Astrocyte (in vitro differentiated cells and primary cell): Measurements from ENCODE around the gene GALNT3. TPM values are rescaled to one million over a fixed set of nuclear protein-coding genes. Genes with fewer than 3 reads are reported as not detected.
A peak's percentile ranks its signal among the peaks of the same experiment; 100 is the strongest.

Source experiments
- DNase-seq: peaks from one replicate; pipeline ENCODE4 v3.0.0-alpha.2; 2010; ENCODE audit warnings: low read depth
- FAIRE-seq: peaks from 2 replicates; lab custom pipeline; 2011; peaks lifted over from hg19 to GRCh38; lab: Jason Lieb, UNC
- H2AFZ ChIP-seq: 2 replicates; pipeline ENCODE4 v1.6.0; 2012; ENCODE audit warnings: low read depth, low read length, inconsistent platforms
- H3K27ac ChIP-seq: 2 replicates; pipeline ENCODE4 v1.5.1; 2011; ENCODE audit warnings: low read depth, low read length, inconsistent platforms
- H3K27me3 ChIP-seq: 2 replicates; pipeline ENCODE4 v1.6.0; 2011; ENCODE audit warnings: low read length, inconsistent platforms; ENCODE audit not compliant: insufficient read depth
- H3K36me3 ChIP-seq: 2 replicates; pipeline ENCODE4 v1.5.1; 2011; ENCODE audit warnings: low read length, inconsistent platforms; ENCODE audit not compliant: insufficient read depth
- H3K4me1 ChIP-seq: 2 replicates; pipeline ENCODE4 v1.5.1; 2011; ENCODE audit warnings: low read length, inconsistent platforms; ENCODE audit not compliant: insufficient read depth
- H3K4me2 ChIP-seq: 2 replicates; pipeline ENCODE4 v1.6.0; 2012; ENCODE audit warnings: low read length, inconsistent platforms
- H3K4me3 ChIP-seq: 2 replicates; pipeline ENCODE4 v1.5.1; 2011; ENCODE audit warnings: low read depth, mild to moderate bottlenecking, low read length, inconsistent platforms; ENCODE audit not compliant: insufficient read depth
- H3K79me2 ChIP-seq: 2 replicates; pipeline ENCODE4 v1.6.0; 2012; ENCODE audit warnings: mild to moderate bottlenecking, low read length, inconsistent platforms; ENCODE audit not compliant: insufficient read depth
- H3K9ac ChIP-seq: 2 replicates; pipeline ENCODE4 v1.6.0; 2012; ENCODE audit warnings: mild to moderate bottlenecking, low read length, inconsistent platforms
- H3K9me3 ChIP-seq: 2 replicates; pipeline ENCODE4 v1.5.1; 2012; ENCODE audit warnings: low read depth, mild to moderate bottlenecking, low read length, inconsistent platforms; ENCODE audit not compliant: insufficient read depth
- H4K20me1 ChIP-seq: 2 replicates; pipeline ENCODE4 v1.6.0; 2012; ENCODE audit warnings: low read length, inconsistent platforms; ENCODE audit not compliant: insufficient read depth
- H3K27ac Mint-ChIP-seq: one replicate; pipeline ENCODE4 v1.8.0; 2021; ENCODE audit warnings: mild to moderate bottlenecking, mixed read lengths; ENCODE audit not compliant: unreplicated experiment
- H3K27me3 Mint-ChIP-seq: one replicate; pipeline ENCODE4 v1.8.0; 2021; ENCODE audit warnings: low read depth, mixed read lengths; ENCODE audit not compliant: unreplicated experiment
- H3K36me3 Mint-ChIP-seq: one replicate; pipeline ENCODE4 v1.8.0; 2021; ENCODE audit warnings: low read depth, mixed read lengths; ENCODE audit not compliant: unreplicated experiment
- H3K4me1 Mint-ChIP-seq: one replicate; pipeline ENCODE4 v1.8.0; 2021; ENCODE audit warnings: low read depth, mixed read lengths; ENCODE audit not compliant: unreplicated experiment
- H3K4me3 Mint-ChIP-seq: one replicate; pipeline ENCODE4 v1.8.0; 2021; ENCODE audit warnings: mild to moderate bottlenecking, moderate library complexity, mixed read lengths; ENCODE audit not compliant: unreplicated experiment
- H3K9me3 Mint-ChIP-seq: one replicate; pipeline ENCODE4 v1.8.0; 2021; ENCODE audit warnings: mild to moderate bottlenecking, mixed read lengths; ENCODE audit not compliant: unreplicated experiment
- CTCF ChIP-seq: IDR thresholded peaks from 2 replicates; pipeline ENCODE4 v1.5.1; 2011; ENCODE audit warnings: low read depth, mild to moderate bottlenecking, inconsistent platforms, low read length, moderate library complexity; ENCODE audit not compliant: insufficient read depth
- EZH2 ChIP-seq: IDR thresholded peaks from 2 replicates; pipeline ENCODE4 v1.6.1; 2012; ENCODE audit warnings: mild to moderate bottlenecking, low read length, inconsistent platforms; ENCODE audit not compliant: insufficient read depth
- total RNA-seq: library from RNA; stranded (reverse); gene quantifications from 2 replicates; pipeline ENCODE4 v1.2.1, GENCODE V29; 2021

The GALNT3 gene
- total RNA-seq, 1 donor from 2014 or later, result 16.4 TPM

GRCh38 chr2:165793161-165793778, 777 bp downstream of the GALNT3 start:
- H3K4me1 Mint-ChIP-seq, result peaks cover 30% of the 10 kb centered on the region
- peak overlapping the region; percentile 88 for H3K27ac Mint-ChIP-seq
- peak overlapping the region; percentile 59 for H3K4me3 ChIP-seq
- H3K27ac ChIP-seq, result peak overlapping the region; percentile 21
- H3K4me1 ChIP-seq, result peaks cover 25% of the 10 kb centered on the region
- no peaks in the 10 kb centered on the region for H4K20me1 ChIP-seq
- H3K9me3 Mint-ChIP-seq, result peaks cover 4% of the 10 kb centered on the region
- no peaks in the 10 kb centered on the region for H3K27me3 Mint-ChIP-seq
- no peaks in the 10 kb centered on the region for H3K27me3 ChIP-seq
- H3K9me3 ChIP-seq, result no peaks in the 10 kb centered on the region
- TF ChIP-seq CTCF, result no peak
- no peak for TF ChIP-seq EZH2
- DNase-seq (peak; percentile 63), FAIRE-seq (no peak)
- H2AFZ ChIP-seq, result peak overlapping the region; percentile 87
- H3K36me3 ChIP-seq, result no peaks in the 10 kb centered on the region
- H3K4me3 Mint-ChIP-seq, result peak overlapping the region; percentile 93
- H3K9ac ChIP-seq, result peak overlapping the region; percentile 61
- peak overlapping the region; percentile 88 for H3K4me2 ChIP-seq
- no peaks in the 10 kb centered on the region for H3K79me2 ChIP-seq
- no peaks in the 10 kb centered on the region for H3K36me3 Mint-ChIP-seq

- no peak overlapping the region for H2AFZ ChIP-seq
- H3K4me3 ChIP-seq, result no peak overlapping the region
- no peak overlapping the region for H3K9ac ChIP-seq
- peak overlapping the region; percentile 88 for H3K27ac Mint-ChIP-seq
- peaks cover 4% of the 10 kb centered on the region for H3K9me3 Mint-ChIP-seq
- H3K4me2 ChIP-seq, result peak overlapping the region; percentile 14
- TF ChIP-seq EZH2 (no peak), CTCF (no peak)
- no peaks in the 10 kb centered on the region for H3K79me2 ChIP-seq
- H3K27ac ChIP-seq, result peak overlapping the region; percentile 21
- H3K36me3 Mint-ChIP-seq, result no peaks in the 10 kb centered on the region
- peak; percentile 64 for FAIRE-seq
- no peaks in the 10 kb centered on the region for H3K9me3 ChIP-seq
- H4K20me1 ChIP-seq, result no peaks in the 10 kb centered on the region
- no peaks in the 10 kb centered on the region for H3K27me3 Mint-ChIP-seq
- peak overlapping the region; percentile 93 for H3K4me3 Mint-ChIP-seq
- no peak for DNase-seq
- H3K4me1 Mint-ChIP-seq, result peaks cover 33% of the 10 kb centered on the region
- H3K27me3 ChIP-seq, result no peaks in the 10 kb centered on the region
- H3K4me1 ChIP-seq, result peaks cover 26% of the 10 kb centered on the region
- H3K36me3 ChIP-seq, result no peaks in the 10 kb centered on the region
Measured at GRCh38 chr2:165792104-165792454, 2.0 kb downstream of the GALNT3 start.

GRCh38 chr2:165791421-165792103, 2.5 kb downstream of the GALNT3 start:
- H2AFZ ChIP-seq, result no peak overlapping the region
- no peaks in the 10 kb centered on the region for H3K36me3 Mint-ChIP-seq
- H4K20me1 ChIP-seq, result no peaks in the 10 kb centered on the region
- H3K4me3 ChIP-seq, result no peak overlapping the region
- no peaks in the 10 kb centered on the region for H3K36me3 ChIP-seq
- no peaks in the 10 kb centered on the region for H3K9me3 ChIP-seq
- H3K4me3 Mint-ChIP-seq, result peak overlapping the region; percentile 93
- peaks cover 4% of the 10 kb centered on the region for H3K9me3 Mint-ChIP-seq
- H3K27me3 ChIP-seq, result no peaks in the 10 kb centered on the region
- H3K9ac ChIP-seq, result no peak overlapping the region
- no peak for TF ChIP-seq EZH2
- no peak for TF ChIP-seq CTCF
- H3K4me1 Mint-ChIP-seq, result peaks cover 35% of the 10 kb centered on the region
- H3K4me1 ChIP-seq, result peaks cover 29% of the 10 kb centered on the region
- peak overlapping the region; percentile 88 for H3K27ac Mint-ChIP-seq
- no peak for FAIRE-seq
- peak; percentile 78 for DNase-seq
- H3K27ac ChIP-seq, result no peak overlapping the region
- H3K27me3 Mint-ChIP-seq, result no peaks in the 10 kb centered on the region
- H3K79me2 ChIP-seq, result no peaks in the 10 kb centered on the region
- H3K4me2 ChIP-seq, result peak overlapping the region; percentile 14
